Neural progenitor cell (in vitro differentiated cells): ENCODE data around the gene ERN1. TPM values are rescaled to one million over a fixed set of nuclear protein-coding genes. Genes with fewer than 3 reads are reported as not detected.

Source experiments
- DNase-seq: peaks from one replicate; pipeline ENCODE4 v3.0.0-alpha.2; 2016; ENCODE audit warnings: low spot score
- H2AFZ ChIP-seq: fragments of 200-600 bp; sonication (generic); replicated peaks from 2 replicates; pipeline ENCODE4 v1.6.1; 2016; ENCODE audit warnings: antibody characterized with exemption
- H3F3A ChIP-seq: fragments of 200-600 bp; sonication (generic); 2 replicates; pipeline ENCODE4 v1.6.1; 2016; ENCODE audit warnings: antibody characterized with exemption, low read depth
- H3K27ac ChIP-seq: fragments of 200-600 bp; sonication (generic); 2 replicates; pipeline ENCODE4 v1.5.1; 2016; ENCODE audit warnings: mild to moderate bottlenecking
- H3K27me3 ChIP-seq: fragments of 200-600 bp; sonication (generic); 2 replicates; pipeline ENCODE4 v1.6.1; 2016; ENCODE audit warnings: mild to moderate bottlenecking, moderate library complexity
- H3K36me3 ChIP-seq: fragments of 200-600 bp; sonication (generic); 2 replicates; pipeline ENCODE4 v1.5.1; 2016
- H3K4me1 ChIP-seq: fragments of 200-600 bp; sonication (generic); 2 replicates; pipeline ENCODE4 v1.6.1; 2016; ENCODE audit warnings: mixed run types
- H3K4me2 ChIP-seq: fragments of 200-600 bp; sonication (generic); 2 replicates; pipeline ENCODE4 v1.6.1; 2016
- H3K4me3 ChIP-seq: fragments of 200-600 bp; sonication (generic); 2 replicates; pipeline ENCODE4 v1.5.1; 2016
- H3K79me2 ChIP-seq: fragments of 200-600 bp; sonication (generic); 2 replicates; pipeline ENCODE4 v1.6.1; 2016; ENCODE audit warnings: low read depth
- H3K9ac ChIP-seq: fragments of 200-600 bp; sonication (generic); 2 replicates; pipeline ENCODE4 v1.6.1; 2016
- H3K9me3 ChIP-seq: fragments of 200-600 bp; sonication (generic); 2 replicates; pipeline ENCODE4 v1.5.1; 2016; ENCODE audit warnings: low read depth
- H4K20me1 ChIP-seq: fragments of 200-600 bp; sonication (generic); 2 replicates; pipeline ENCODE4 v1.6.1; 2016; ENCODE audit warnings: low read depth
- H3K27ac Mint-ChIP-seq: 3 replicates; pipeline ENCODE4 v1.8.0; 2021; ENCODE audit warnings: mixed read lengths
- H3K27me3 Mint-ChIP-seq: 2 replicates; pipeline ENCODE4 v1.8.0; 2022; ENCODE audit warnings: low read depth, mild to moderate bottlenecking, inconsistent platforms, moderate library complexity, mixed read lengths; ENCODE audit not compliant: insufficient read depth
- H3K36me3 Mint-ChIP-seq: 3 replicates; pipeline ENCODE4 v1.8.0; 2021; ENCODE audit warnings: mixed read lengths
- H3K4me1 Mint-ChIP-seq: 3 replicates; pipeline ENCODE4 v1.8.0; 2021; ENCODE audit warnings: mixed read lengths
- H3K4me3 Mint-ChIP-seq: 3 replicates; pipeline ENCODE4 v1.8.0; 2021; ENCODE audit warnings: mild to moderate bottlenecking, moderate library complexity, mixed read lengths
- H3K9me3 Mint-ChIP-seq: 3 replicates; pipeline ENCODE4 v1.8.0; 2020; ENCODE audit warnings: mixed read lengths
- EZH2 ChIP-seq: fragments of 200-600 bp; sonication (generic); IDR thresholded peaks from 2 replicates; pipeline ENCODE4 v1.6.1; 2017; ENCODE audit warnings: antibody characterized with exemption, mild to moderate bottlenecking, moderate library complexity
- EZH2phosphoT487 ChIP-seq: fragments of 200-600 bp; sonication (generic); IDR thresholded peaks from 2 replicates; pipeline ENCODE4 v1.6.1; 2017; ENCODE audit warnings: antibody characterized with exemption
- total RNA-seq: library from RNA; depleted of rRNA; stranded (reverse); fragments of >200 nt; gene quantifications from 2 replicates; pipeline ENCODE4 v1.2.3, GENCODE V29; 2015; ENCODE audit warnings: low replicate concordance
- TF ChIP-seq, protein P1 (sequence below): fragments of 200-600 bp; sonication (generic); IDR thresholded peaks from 2 replicates; pipeline ENCODE4 v1.5.1; 2017; ENCODE audit warnings: antibody characterized with exemption, mild to moderate bottlenecking

The ERN1 gene
- total RNA-seq, 1 donor from 2014 or later: 2.4 TPM

DNA sequence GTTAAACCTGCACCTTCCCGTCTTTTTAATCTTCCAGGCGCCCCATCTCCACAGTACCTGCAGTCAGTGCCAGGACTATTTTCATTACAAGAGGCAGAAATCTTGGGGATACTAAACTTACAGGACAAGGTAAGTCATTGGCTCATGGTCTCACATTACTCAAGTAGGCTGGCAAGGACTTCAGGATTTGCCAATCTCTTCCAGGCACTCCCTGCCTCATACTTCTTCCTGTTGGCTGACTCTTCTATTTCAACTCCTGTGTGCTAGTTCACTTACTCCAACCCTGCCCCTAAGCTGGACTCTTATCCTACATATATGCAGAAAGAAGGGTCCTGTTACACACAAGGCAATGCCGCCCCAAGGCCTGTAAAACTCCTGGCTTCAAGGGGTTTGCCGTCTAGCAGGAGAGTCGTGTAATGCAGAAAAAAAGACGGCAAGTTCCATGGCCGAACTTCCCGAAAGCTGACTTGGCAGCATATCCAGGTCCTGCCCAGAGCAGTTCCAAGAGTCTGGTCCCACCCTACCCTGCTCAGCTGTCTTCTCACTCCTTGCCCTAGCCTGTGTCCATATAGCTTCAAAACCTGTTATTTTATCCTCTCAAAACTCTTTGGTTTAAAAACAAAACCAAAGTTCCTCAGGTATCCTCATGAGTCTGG lies 14.8 kb downstream of the ERN1 start:
- H4K20me1 ChIP-seq: no peaks in the 10 kb centered on the region
- no peak overlapping the region for H2AFZ ChIP-seq
- no peak for TF ChIP-seq EZH2phosphoT487
- TF ChIP-seq EZH2: no peak
- TF ChIP-seq, protein P1, sequence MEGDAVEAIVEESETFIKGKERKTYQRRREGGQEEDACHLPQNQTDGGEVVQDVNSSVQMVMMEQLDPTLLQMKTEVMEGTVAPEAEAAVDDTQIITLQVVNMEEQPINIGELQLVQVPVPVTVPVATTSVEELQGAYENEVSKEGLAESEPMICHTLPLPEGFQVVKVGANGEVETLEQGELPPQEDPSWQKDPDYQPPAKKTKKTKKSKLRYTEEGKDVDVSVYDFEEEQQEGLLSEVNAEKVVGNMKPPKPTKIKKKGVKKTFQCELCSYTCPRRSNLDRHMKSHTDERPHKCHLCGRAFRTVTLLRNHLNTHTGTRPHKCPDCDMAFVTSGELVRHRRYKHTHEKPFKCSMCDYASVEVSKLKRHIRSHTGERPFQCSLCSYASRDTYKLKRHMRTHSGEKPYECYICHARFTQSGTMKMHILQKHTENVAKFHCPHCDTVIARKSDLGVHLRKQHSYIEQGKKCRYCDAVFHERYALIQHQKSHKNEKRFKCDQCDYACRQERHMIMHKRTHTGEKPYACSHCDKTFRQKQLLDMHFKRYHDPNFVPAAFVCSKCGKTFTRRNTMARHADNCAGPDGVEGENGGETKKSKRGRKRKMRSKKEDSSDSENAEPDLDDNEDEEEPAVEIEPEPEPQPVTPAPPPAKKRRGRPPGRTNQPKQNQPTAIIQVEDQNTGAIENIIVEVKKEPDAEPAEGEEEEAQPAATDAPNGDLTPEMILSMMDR: no peak
- H3K36me3 ChIP-seq: no peaks in the 10 kb centered on the region
- no peaks in the 10 kb centered on the region for H3K4me1 ChIP-seq
- no peak overlapping the region for H3K4me2 ChIP-seq
- no peaks in the 10 kb centered on the region for H3K9me3 ChIP-seq
- Mint-ChIP-seq H3K27me3 (no peaks in the 10 kb centered on the region), H3K4me1 (peaks cover 9% of the 10 kb centered on the region), H3K36me3 (no peaks in the 10 kb centered on the region), H3K4me3 (no peak overlapping the region), H3K27ac (no peak overlapping the region), H3K9me3 (no peaks in the 10 kb centered on the region)
- no peak overlapping the region for H3K4me3 ChIP-seq
- no peaks in the 10 kb centered on the region for H3K79me2 ChIP-seq
- no peaks in the 10 kb centered on the region for H3F3A ChIP-seq
- no peaks in the 10 kb centered on the region for H3K27me3 ChIP-seq
- H3K27ac ChIP-seq: no peak overlapping the region
- no peak overlapping the region for H3K9ac ChIP-seq
- no peak for DNase-seq

DNA sequence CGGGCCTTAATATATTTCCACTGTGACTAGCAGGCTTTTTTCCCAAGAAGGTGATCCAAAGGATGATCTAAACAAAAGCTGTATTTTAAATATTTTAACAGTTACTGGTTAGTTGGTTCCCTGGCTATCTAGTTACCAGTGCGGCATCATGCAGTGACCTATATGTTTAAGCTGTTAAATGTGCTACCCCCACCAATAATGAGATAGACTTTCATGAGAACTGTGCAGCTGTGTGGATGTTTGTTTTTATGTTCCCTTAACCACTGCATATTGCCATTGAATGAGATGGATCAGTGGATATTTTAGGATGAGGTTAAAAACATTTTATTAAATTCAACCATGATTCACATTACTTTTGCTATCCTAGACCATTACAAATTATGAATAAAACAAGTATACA lies 16.9 kb downstream of the ERN1 start:
- DNase-seq: no peak
- Mint-ChIP-seq H3K36me3 (no peaks in the 10 kb centered on the region), H3K27me3 (no peaks in the 10 kb centered on the region), H3K9me3 (no peaks in the 10 kb centered on the region), H3K4me1 (peaks cover 16% of the 10 kb centered on the region), H3K27ac (no peak overlapping the region), H3K4me3 (no peak overlapping the region)
- no peaks in the 10 kb centered on the region for H3F3A ChIP-seq
- no peaks in the 10 kb centered on the region for H3K27me3 ChIP-seq
- H3K9ac ChIP-seq: no peak overlapping the region
- H4K20me1 ChIP-seq: no peaks in the 10 kb centered on the region
- H3K9me3 ChIP-seq: no peaks in the 10 kb centered on the region
- H2AFZ ChIP-seq: no peak overlapping the region
- no peaks in the 10 kb centered on the region for H3K36me3 ChIP-seq
- no peak overlapping the region for H3K27ac ChIP-seq
- H3K4me3 ChIP-seq: no peak overlapping the region
- H3K79me2 ChIP-seq: no peaks in the 10 kb centered on the region
- H3K4me1 ChIP-seq: peaks cover 5% of the 10 kb centered on the region
- TF ChIP-seq EZH2phosphoT487 (no peak), EZH2 (no peak)
- H3K4me2 ChIP-seq: no peak overlapping the region

DNA sequence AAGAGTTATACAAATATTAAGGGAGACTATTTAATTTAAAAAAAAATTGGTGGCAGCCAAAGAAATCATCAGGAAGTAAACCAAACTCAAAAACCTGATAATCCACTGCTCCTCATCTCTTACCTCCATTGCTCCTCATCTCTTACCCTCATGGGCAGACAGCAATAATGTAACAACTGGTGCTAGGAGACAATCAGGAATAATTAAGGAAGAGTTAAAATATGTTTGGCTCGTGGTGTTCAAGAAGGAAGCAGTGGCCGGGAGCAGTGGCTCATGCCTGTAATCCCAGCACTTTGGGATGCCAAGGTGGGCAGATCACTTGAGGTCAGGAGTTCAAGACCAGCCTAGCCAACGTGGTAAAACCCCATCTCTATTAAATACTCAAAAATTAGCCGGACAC lies 18.1 kb downstream of the ERN1 start:
- Mint-ChIP-seq H3K27ac (peak overlapping the region; percentile 22), H3K36me3 (no peaks in the 10 kb centered on the region), H3K4me1 (peaks cover 19% of the 10 kb centered on the region), H3K9me3 (no peaks in the 10 kb centered on the region), H3K27me3 (no peaks in the 10 kb centered on the region), H3K4me3 (no peak overlapping the region)
- Histone ChIP-seq H3K27ac (no peak overlapping the region), H4K20me1 (no peaks in the 10 kb centered on the region), H3K9me3 (no peaks in the 10 kb centered on the region), H3K27me3 (no peaks in the 10 kb centered on the region), H3K4me3 (no peak overlapping the region), H3K36me3 (no peaks in the 10 kb centered on the region), H3K9ac (no peak overlapping the region), H3K4me1 (peaks cover 5% of the 10 kb centered on the region), H3K4me2 (no peak overlapping the region), H3K79me2 (no peaks in the 10 kb centered on the region), H2AFZ (no peak overlapping the region), H3F3A (no peaks in the 10 kb centered on the region)
- no peak for TF ChIP-seq EZH2
- TF ChIP-seq, protein P1: no peak
- TF ChIP-seq EZH2phosphoT487: no peak
- DNase-seq: no peak

DNA sequence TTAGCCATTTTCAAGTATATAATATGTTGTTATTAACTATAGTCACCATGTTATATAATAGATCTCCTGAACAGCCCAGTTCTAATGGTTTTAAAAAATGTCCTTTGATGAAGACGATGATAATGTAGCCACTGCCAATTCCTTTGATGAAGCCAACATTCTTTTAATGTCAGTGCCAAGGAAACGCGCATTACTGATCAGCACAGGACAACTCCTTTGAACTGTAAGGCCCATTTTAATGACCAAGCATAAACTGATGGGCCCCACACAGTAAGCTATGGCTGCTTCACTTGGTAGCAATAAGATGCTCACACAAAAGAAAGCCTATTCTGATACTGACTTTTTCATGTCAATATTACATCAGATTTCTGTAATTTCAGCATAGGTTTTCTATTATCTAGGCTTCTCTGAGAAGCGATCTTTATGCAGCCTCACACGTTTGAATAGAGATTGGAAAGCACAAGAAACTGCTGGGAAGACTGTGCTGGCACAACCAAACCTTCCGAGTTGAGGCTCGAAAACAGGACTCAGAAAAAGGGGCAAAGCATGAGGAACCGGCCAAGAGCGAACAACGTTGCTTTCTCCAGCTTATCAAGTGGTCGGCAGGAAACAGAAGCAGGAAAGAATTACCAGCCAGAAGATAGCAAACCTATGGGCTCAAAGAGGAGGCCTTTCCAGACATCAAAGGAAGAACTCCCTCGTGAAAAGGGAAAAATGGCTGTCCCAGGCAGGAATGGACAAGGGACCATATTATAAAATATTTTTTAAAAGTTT lies 19.4 kb downstream of the ERN1 start:
- no peak for DNase-seq
- Histone ChIP-seq H3K36me3 (no peaks in the 10 kb centered on the region), H3K9ac (no peak overlapping the region), H2AFZ (no peak overlapping the region), H4K20me1 (no peaks in the 10 kb centered on the region), H3K4me1 (peaks cover 5% of the 10 kb centered on the region), H3K9me3 (no peaks in the 10 kb centered on the region), H3F3A (no peaks in the 10 kb centered on the region), H3K4me2 (no peak overlapping the region), H3K27ac (no peak overlapping the region), H3K79me2 (no peaks in the 10 kb centered on the region), H3K4me3 (no peak overlapping the region), H3K27me3 (no peaks in the 10 kb centered on the region)
- no peak for TF ChIP-seq EZH2phosphoT487
- no peak for TF ChIP-seq EZH2
- Mint-ChIP-seq H3K4me1 (peaks cover 19% of the 10 kb centered on the region), H3K4me3 (no peak overlapping the region), H3K27ac (no peak overlapping the region), H3K36me3 (no peaks in the 10 kb centered on the region), H3K27me3 (no peaks in the 10 kb centered on the region), H3K9me3 (no peaks in the 10 kb centered on the region)
